K562 (cell line): Measurements from ENCODE around the gene VKORC1. TPM values are rescaled to one million over a fixed set of nuclear protein-coding genes. Genes with fewer than 3 reads are reported as not detected.
A peak's percentile ranks its signal among the peaks of the same experiment; 100 is the strongest.

Experiments used
- DMBX1 ChIP-seq: fragments of 250-450 bp; sonication (Bioruptor Pico); IDR thresholded peaks from 2 replicates; pipeline ENCODE4 v1.8.0; 2022; ENCODE audit warnings: inconsistent platforms, mild to moderate bottlenecking, moderate library complexity, borderline replicate concordance
- EP400 ChIP-seq: fragments of 450-650 bp; IDR thresholded peaks from 2 replicates; pipeline ENCODE4 v1.6.1; 2017; ENCODE audit warnings: antibody characterized with exemption, mild to moderate bottlenecking, moderate library complexity
- ERF ChIP-seq: fragments of 450-650 bp; formaldehyde crosslinking; IDR thresholded peaks from 2 replicates; pipeline ENCODE4 v1.4.0; 2020; ENCODE audit warnings: mild to moderate bottlenecking, mixed read lengths
- HMGN3 ChIP-seq: IDR thresholded peaks from 2 replicates; pipeline ENCODE4 v1.6.1; 2011; ENCODE audit warnings: borderline replicate concordance, low read depth, mild to moderate bottlenecking, mixed read lengths, low read length; ENCODE audit not compliant: insufficient read length; ENCODE audit errors: extremely low read depth
- HNRNPLL ChIP-seq: fragments of 200-400 bp; formaldehyde crosslinking; IDR thresholded peaks from 2 replicates; pipeline ENCODE4 v1.6.1; 2017; ENCODE audit warnings: low read length, low read depth, mild to moderate bottlenecking; ENCODE audit not compliant: poor library complexity, severe bottlenecking
- JUN ChIP-seq, 2 experiments: sonication (generic) in 1 of 2; formaldehyde crosslinking in 1 of 2; IDR thresholded peaks; 2 replicates each; pipeline versions ENCODE4 v1.6.1 to v1.8.0; 2012 to 2022; ENCODE audit warnings: borderline replicate concordance in 2 of 2, mild to moderate bottlenecking in 2 of 2, improper control_type of control experiment in 1 of 2, low read depth in 1 of 2, low read length in 1 of 2, missing genetic modification reagents in 1 of 2
- KDM2B ChIP-seq: fragments of 250-450 bp; sonication (Bioruptor Pico); IDR thresholded peaks from 2 replicates; pipeline ENCODE4 v1.8.0; 2021; ENCODE audit warnings: mild to moderate bottlenecking, moderate library complexity
- MLX ChIP-seq, 2 experiments: fragments of 450-650 bp in 1 of 2; sonication (generic) in 1 of 2; formaldehyde crosslinking; conservative IDR thresholded peaks; 2 replicates each; pipeline versions ENCODE4 v1.4.0 to v1.8.1; 2020 to 2022; ENCODE audit warnings: mild to moderate bottlenecking in 1 of 2, missing genetic modification reagents in 1 of 2
- MYC ChIP-seq, 2 experiments: fragments of 250-450 bp in 1 of 2; sonication (Bioruptor Pico) in 1 of 2; IDR thresholded peaks; 2 replicates each; pipeline versions ENCODE4 v1.5.1 to v1.6.1; 2012 to 2021; ENCODE audit warnings: low read depth in 2 of 2, borderline replicate concordance in 1 of 2, improper control_type of control experiment in 1 of 2, low read length in 1 of 2, mild to moderate bottlenecking in 1 of 2, moderate library complexity in 1 of 2
- NFRKB ChIP-seq: fragments of 450-650 bp; IDR thresholded peaks from 2 replicates; pipeline ENCODE4 v1.6.1; 2016; ENCODE audit warnings: low read depth
- RBFOX2 ChIP-seq: fragments of 200-400 bp; formaldehyde crosslinking; IDR thresholded peaks from 2 replicates; pipeline ENCODE4 v1.6.1; 2017; ENCODE audit warnings: low read depth, mild to moderate bottlenecking, low read length, moderate library complexity
- RNF2 ChIP-seq: sonication (generic); IDR thresholded peaks from 2 replicates; pipeline ENCODE4 v1.6.1; 2016
- SRF ChIP-seq, 2 experiments: fragments of 250-450, 450-650 bp in 1 of 2; sonication (Bioruptor Pico) in 1 of 2; sonication (generic) in 1 of 2; formaldehyde crosslinking; IDR thresholded peaks; 2 replicates each; pipeline versions ENCODE4 v1.5.0 to v1.5.1; 2020 to 2022; ENCODE audit warnings: mild to moderate bottlenecking in 1 of 2, missing genetic modification reagents in 1 of 2
- TFAM ChIP-seq: fragments of 250-450 bp; sonication (Bioruptor Pico); conservative IDR thresholded peaks from 2 replicates; pipeline ENCODE4 v1.5.0; 2021; ENCODE audit warnings: mild to moderate bottlenecking, moderate library complexity
- TOE1 ChIP-seq, 2 experiments: fragments of 450-650 bp in 1 of 2; sonication (generic) in 1 of 2; formaldehyde crosslinking in 1 of 2; IDR thresholded peaks; 2 replicates each; pipeline versions ENCODE4 v1.7.1 to v1.8.0; 2016 to 2022; ENCODE audit warnings: borderline replicate concordance in 2 of 2, mild to moderate bottlenecking in 2 of 2, antibody characterized with exemption in 1 of 2, inconsistent platforms in 1 of 2, low read depth in 1 of 2, missing genetic modification reagents in 1 of 2, moderate library complexity in 1 of 2
- TRIM28 ChIP-seq: fragments of 450-650 bp; IDR thresholded peaks from 2 replicates; pipeline ENCODE4 v1.6.1; 2017
- ZBED1 ChIP-seq: IDR thresholded peaks from 2 replicates; pipeline ENCODE4 v1.6.1; 2014
- ZC3H4 ChIP-seq: sonication (generic); formaldehyde crosslinking; IDR thresholded peaks from 2 replicates; pipeline ENCODE4 v1.9.0; 2021; ENCODE audit warnings: missing genetic modification reagents, borderline replicate concordance
- ZHX1 ChIP-seq: fragments of 150-350 bp; conservative IDR thresholded peaks from 2 replicates; pipeline ENCODE4 v1.6.1; 2014; ENCODE audit warnings: low read length
- ZNF583 ChIP-seq: fragments of 250-450 bp; sonication (Bioruptor Pico); IDR thresholded peaks from 2 replicates; pipeline ENCODE4 v1.4.0; 2020
- ZZZ3 ChIP-seq: fragments of 450-650 bp; IDR thresholded peaks from 2 replicates; pipeline ENCODE4 v1.6.1; 2016; ENCODE audit warnings: antibody characterized with exemption, mild to moderate bottlenecking, moderate library complexity
- polyA plus RNA-seq, 8 experiments: library from polyadenylated mRNA; depleted of rRNA in 4 of 8; stranded (reverse) in 5 of 8; unstranded in 3 of 8; fragments of >200 nt; fragmentation: Nextera tagmentation in 2 of 8; fragmentation: Illumina TruSeq in 1 of 8; extraction: Ambion mirVana in 2 of 8; extraction: Trizol in 1 of 8; gene quantifications; 2 replicates each; pipeline versions ENCODE4 v1.2.1 to v1.2.3, GENCODE V29; 2011 to 2014; ENCODE audit warnings: inconsistent platforms in 1 of 8, missing spikeins in 1 of 8
- total RNA-seq, 7 experiments: library from RNA; depleted of rRNA in 6 of 7; stranded (reverse); fragments of >200 nt in 6 of 7; fragmentation: Illumina TruSeq in 2 of 7; extraction: Trizol in 2 of 7; gene quantifications; 2 replicates each; pipeline versions ENCODE4 v1.2.1 to v1.2.3, GENCODE V29; 2011 to 2021; ENCODE audit warnings: low replicate concordance in 1 of 7
- TF ChIP-seq, protein P1 (sequence below): fragments of 250-450 bp; sonication (Bioruptor Pico); IDR thresholded peaks from 2 replicates; pipeline ENCODE4 v1.4.0; 2020; ENCODE audit warnings: mild to moderate bottlenecking, moderate library complexity

The VKORC1 gene
- total and polyA plus RNA-seq, 9 of the 15 experiments (the other 6 are each of a cell fraction or from before 2014, with no cell fraction given), result 30.0 to 119 (median 62.1) TPM

- TF ChIP-seq ZHX1 (no peak), HNRNPLL (peak; percentile 34), TRIM28 (no peak), EP400 (peak; percentile 86), KDM2B (CRISPR knock-in tag) (no peak), SRF (CRISPR knock-in tag; IDR thresholded peaks at IDR 0.05) (peak in 1 of 2 experiments; percentile 35; a peak in 1 of 4 replicates), RNF2 (peak; percentile 78; the same call in 1 of the 2 replicates), ZC3H4 (CRISPR knock-in tag) (no peak), ZZZ3 (no peak), RBFOX2 (peak; percentile 78), TOE1 (IDR thresholded peaks at IDR 0.05; ENCODE audit: borderline replicate concordance) (no peak), TOE1 (CRISPR knock-in tag; IDR thresholded peaks at IDR 0.05; ENCODE audit: borderline replicate concordance, low read depth) (no peak), MLX (CRISPR knock-in tag; conservative IDR thresholded peaks at IDR 0.05) (peak; percentile 98 to 99), HMGN3 (peak; percentile 97), DMBX1 (peak; percentile 70), ZBED1 (no peak), NFRKB (peak; percentile 53; the same call in 1 of the 2 replicates), TFAM (no peak), JUN (IDR thresholded peaks at IDR 0.05; ENCODE audit: borderline replicate concordance, low read depth, low read length) (peak; percentile 83; the same call in 1 of the 2 replicates), JUN (CRISPR knock-in tag; IDR thresholded peaks at IDR 0.05; ENCODE audit: borderline replicate concordance) (no peak), ERF (CRISPR knock-in tag) (peak; percentile 79; the same call in 1 of the 2 replicates), MYC (IDR thresholded peaks at IDR 0.05; ENCODE audit: low read depth, low read length) (peak; percentile 93), MYC (CRISPR knock-in tag; IDR thresholded peaks at IDR 0.05; ENCODE audit: borderline replicate concordance, low read depth) (no peak), ZNF583 (CRISPR knock-in tag) (0 out of 2 replicates have a peak, but pooled peaks have one; percentile 44)
- TF ChIP-seq, protein P1, sequence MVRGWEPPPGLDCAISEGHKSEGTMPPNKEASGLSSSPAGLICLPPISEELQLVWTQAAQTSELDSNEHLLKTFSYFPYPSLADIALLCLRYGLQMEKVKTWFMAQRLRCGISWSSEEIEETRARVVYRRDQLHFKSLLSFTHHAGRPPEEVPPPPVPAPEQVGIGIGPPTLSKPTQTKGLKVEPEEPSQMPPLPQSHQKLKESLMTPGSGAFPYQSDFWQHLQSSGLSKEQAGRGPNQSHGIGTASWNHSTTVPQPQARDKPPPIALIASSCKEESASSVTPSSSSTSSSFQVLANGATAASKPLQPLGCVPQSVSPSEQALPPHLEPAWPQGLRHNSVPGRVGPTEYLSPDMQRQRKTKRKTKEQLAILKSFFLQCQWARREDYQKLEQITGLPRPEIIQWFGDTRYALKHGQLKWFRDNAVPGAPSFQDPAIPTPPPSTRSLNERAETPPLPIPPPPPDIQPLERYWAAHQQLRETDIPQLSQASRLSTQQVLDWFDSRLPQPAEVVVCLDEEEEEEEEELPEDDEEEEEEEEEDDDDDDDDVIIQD (CRISPR knock-in tag), result no peak
These were observed 11.1 kb upstream of the VKORC1 start (continued) for GRCh38 chr16:31105677-31106213.
